Activated CD8-positive, alpha-beta memory T cell treated with anti-CD3 and anti-CD28 coated beads for 4 hours (primary cell): ENCODE data around the gene TMEM182.

Source experiments
- DNase-seq, 2 donors: peaks; one replicate each; pipeline ENCODE4 v3.0.0-alpha.2; 2020; ENCODE audit warnings: low read depth in 2 of 2

Gene TMEM182

GRCh38 chr2:102761763-102762162 is at the start of gene TMEM182:
TMEM182 (plus strand) TSS chr2:102762031; CDS start chr2:102762218, 187 bp downstream.
- no peak for DNase-seq

- no peak for DNase-seq
Observed at GRCh38 chr2:102717308-102718018, 44.4 kb upstream of the TMEM182 start.

GRCh38 chr2:102718387-102719316 is 43.2 kb upstream of the TMEM182 start:
- DNase-seq, result no peak

GRCh38 chr2:102724016-102724490 is 37.8 kb upstream of the TMEM182 start:
- no peak for DNase-seq

- no peak for DNase-seq
Observed at GRCh38 chr2:102724553-102724952, 37.3 kb upstream of the TMEM182 start.

GRCh38 chr2:102726128-102727087 is 35.4 kb upstream of the TMEM182 start:
- DNase-seq, result no peak

GRCh38 chr2:102735416-102736109 is 26.3 kb upstream of the TMEM182 start:
- DNase-seq, result no peak

- no peak for DNase-seq
Observed at GRCh38 chr2:102736110-102736409, 25.8 kb upstream of the TMEM182 start.

GRCh38 chr2:102736410-102737409 is 25.1 kb upstream of the TMEM182 start:
- peak; percentile 66 to 70 for DNase-seq

- DNase-seq, result no peak
Observed at GRCh38 chr2:102737431-102737830, 24.4 kb upstream of the TMEM182 start.

GRCh38 chr2:102743259-102743658 is 18.6 kb upstream of the TMEM182 start:
- no peak for DNase-seq

GRCh38 chr2:102748107-102748506 is 13.7 kb upstream of the TMEM182 start:
- DNase-seq, result no peak

GRCh38 chr2:102749938-102750337 is 11.9 kb upstream of the TMEM182 start:
- no peak for DNase-seq

- no peak for DNase-seq
Observed at GRCh38 chr2:102753563-102754159, 8.2 kb upstream of the TMEM182 start.

- no peak for DNase-seq
Observed at GRCh38 chr2:102754456-102755145, 7.2 kb upstream of the TMEM182 start.

GRCh38 chr2:102755284-102755683 is 6.5 kb upstream of the TMEM182 start:
- no peak for DNase-seq

GRCh38 chr2:102758439-102758838 is 3.4 kb upstream of the TMEM182 start:
- no peak for DNase-seq

- no peak for DNase-seq
Observed at GRCh38 chr2:102764083-102764482, 2.3 kb downstream of the TMEM182 start.

GRCh38 chr2:102765061-102765460 is 3.2 kb downstream of the TMEM182 start:
- DNase-seq, result no peak
